ENCODE measurements around the gene ZFAND2B. TPM values are rescaled to one million over a fixed set of nuclear protein-coding genes. Genes with fewer than 3 reads are reported as not detected.
A peak's percentile ranks its signal among the peaks of the same experiment; 100 is the strongest.

Gene ZFAND2B
- total RNA-seq (2014; rRNA removed): 34.0 and 39.9 TPM in 2 replicates
- 37.2 TPM for polyA plus RNA-seq (2012)

- peak; percentile 90 for DNase-seq (ENCODE audit: low read depth)
Measured at GRCh38 chr2:219206328-219207133, at the start of gene ZFAND2B. Gene ZFAND2B, plus strand, starts transcription at chr2:219206782. Its CDS starts 206 bp downstream, at chr2:219206988.

GRCh38 chr2:219157396-219157795 lies 49.2 kb upstream of the ZFAND2B start:
- DNase-seq (ENCODE audit: low read depth): no peak

- DNase-seq (ENCODE audit: low read depth): no peak
Measured at GRCh38 chr2:219158025-219158424, 48.6 kb upstream of the ZFAND2B start.

- no peak for DNase-seq (ENCODE audit: low read depth)
Measured at GRCh38 chr2:219158586-219158985, 48.0 kb upstream of the ZFAND2B start.

- DNase-seq (ENCODE audit: low read depth): peak; percentile 14
Measured at GRCh38 chr2:219159771-219160185, 46.8 kb upstream of the ZFAND2B start.

- peak; percentile 91 for DNase-seq (ENCODE audit: low read depth)
Measured at GRCh38 chr2:219160186-219161017, 46.2 kb upstream of the ZFAND2B start, which contains the start of gene NHEJ1. Gene NHEJ1, minus strand, starts transcription at chr2:219160815. Its CDS starts 2,453 bp downstream, at chr2:219158362.

- no peak for DNase-seq (ENCODE audit: low read depth)
Measured at GRCh38 chr2:219161097-219161496, 45.5 kb upstream of the ZFAND2B start.

- DNase-seq (ENCODE audit: low read depth): no peak
Measured at GRCh38 chr2:219163156-219163555, 43.4 kb upstream of the ZFAND2B start.

GRCh38 chr2:219165058-219165911 lies 41.3 kb upstream of the ZFAND2B start:
- DNase-seq (ENCODE audit: low read depth): no peak

- no peak for DNase-seq (ENCODE audit: low read depth)
Measured at GRCh38 chr2:219167997-219168396, 38.6 kb upstream of the ZFAND2B start.

- no peak for DNase-seq (ENCODE audit: low read depth)
Measured at GRCh38 chr2:219168526-219168925, 38.1 kb upstream of the ZFAND2B start.

GRCh38 chr2:219168932-219169331 lies 37.6 kb upstream of the ZFAND2B start:
- no peak for DNase-seq (ENCODE audit: low read depth)

GRCh38 chr2:219169930-219170654 lies 36.5 kb upstream of the ZFAND2B start, which contains the start of gene SLC23A3:
Gene SLC23A3, minus strand, starts transcription at chr2:219170029. Its CDS starts 45 bp downstream, at chr2:219169984.
- no peak for DNase-seq (ENCODE audit: low read depth)

GRCh38 chr2:219171231-219171651 lies 35.3 kb upstream of the ZFAND2B start:
- peak; percentile 84 for DNase-seq (ENCODE audit: low read depth)

- DNase-seq (ENCODE audit: low read depth): no peak
Measured at GRCh38 chr2:219172231-219173154, 34.1 kb upstream of the ZFAND2B start.

- no peak for DNase-seq (ENCODE audit: low read depth)
Measured at GRCh38 chr2:219173176-219173575, 33.4 kb upstream of the ZFAND2B start.

GRCh38 chr2:219174146-219174545 lies 32.4 kb upstream of the ZFAND2B start:
- no peak for DNase-seq (ENCODE audit: low read depth)

GRCh38 chr2:219174801-219175200 lies 31.8 kb upstream of the ZFAND2B start:
- DNase-seq (ENCODE audit: low read depth): no peak

- DNase-seq (ENCODE audit: low read depth): no peak
Measured at GRCh38 chr2:219175486-219175885, 31.1 kb upstream of the ZFAND2B start.

Measured in LHCN-M2 (cell line).